ENCODE measurements around the gene CRCP.
"Not testable (repeated sequence)": the region's sequence is repeated elsewhere in the genome, so short reads cannot be mapped to it uniquely, and the experiment has no call there.

DNA sequence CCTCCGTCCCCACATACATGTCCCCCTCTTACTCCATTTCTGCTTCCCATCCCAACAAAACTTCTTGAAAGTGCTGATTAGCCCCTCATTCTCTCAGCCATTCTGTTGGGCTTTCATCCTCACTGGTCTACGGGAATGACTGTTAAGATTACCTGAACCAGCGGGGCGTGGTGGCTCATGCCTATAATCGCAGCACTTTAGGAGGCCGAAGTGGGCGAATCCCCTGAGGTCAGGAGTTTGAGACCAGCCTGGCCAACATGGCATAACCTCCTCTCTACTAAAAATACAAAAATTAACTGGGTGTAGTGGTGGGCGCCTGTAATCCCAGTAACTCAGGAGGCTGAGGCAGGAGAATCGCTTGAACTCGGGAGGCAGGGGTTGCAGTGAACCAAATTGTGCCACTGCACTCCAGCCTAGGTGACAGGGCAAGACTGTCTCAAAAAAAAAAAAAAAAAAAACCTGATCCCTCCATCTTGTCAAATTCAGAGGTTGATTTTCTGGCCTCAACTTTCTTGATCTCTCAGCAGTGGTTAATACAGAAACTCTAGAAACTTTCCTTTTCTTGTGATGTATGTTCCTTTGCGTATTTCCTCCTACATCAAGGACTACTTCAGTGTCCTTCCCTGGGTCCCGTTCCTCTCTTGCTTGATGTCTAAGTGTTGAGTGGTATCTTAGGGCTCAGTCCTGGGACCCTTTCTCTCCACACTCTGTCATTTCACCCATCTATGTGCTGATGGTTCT, 2.2 kb downstream of the CRCP start:
- TF ChIP-seq, protein P1, sequence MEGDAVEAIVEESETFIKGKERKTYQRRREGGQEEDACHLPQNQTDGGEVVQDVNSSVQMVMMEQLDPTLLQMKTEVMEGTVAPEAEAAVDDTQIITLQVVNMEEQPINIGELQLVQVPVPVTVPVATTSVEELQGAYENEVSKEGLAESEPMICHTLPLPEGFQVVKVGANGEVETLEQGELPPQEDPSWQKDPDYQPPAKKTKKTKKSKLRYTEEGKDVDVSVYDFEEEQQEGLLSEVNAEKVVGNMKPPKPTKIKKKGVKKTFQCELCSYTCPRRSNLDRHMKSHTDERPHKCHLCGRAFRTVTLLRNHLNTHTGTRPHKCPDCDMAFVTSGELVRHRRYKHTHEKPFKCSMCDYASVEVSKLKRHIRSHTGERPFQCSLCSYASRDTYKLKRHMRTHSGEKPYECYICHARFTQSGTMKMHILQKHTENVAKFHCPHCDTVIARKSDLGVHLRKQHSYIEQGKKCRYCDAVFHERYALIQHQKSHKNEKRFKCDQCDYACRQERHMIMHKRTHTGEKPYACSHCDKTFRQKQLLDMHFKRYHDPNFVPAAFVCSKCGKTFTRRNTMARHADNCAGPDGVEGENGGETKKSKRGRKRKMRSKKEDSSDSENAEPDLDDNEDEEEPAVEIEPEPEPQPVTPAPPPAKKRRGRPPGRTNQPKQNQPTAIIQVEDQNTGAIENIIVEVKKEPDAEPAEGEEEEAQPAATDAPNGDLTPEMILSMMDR (IDR thresholded peaks at IDR 0.05) = not testable (repeated sequence)
- not testable (repeated sequence) for TF ChIP-seq POLR2A (IDR thresholded peaks at IDR 0.05)
